HEK293 (cell line): ENCODE data around the gene DAND5.

ENCODE experiments used
- CTCF ChIA-PET: fragments of 350-600 bp; formaldehyde crosslinking; extraction: SDS; loops from one replicate; lab custom pipeline; 2021; ENCODE audit warnings: antibody characterized with exemption; lab: Yijun Ruan, JAX
- POLR2A ChIA-PET: fragments of 300-600 bp; formaldehyde crosslinking; extraction: SDS; loops from one replicate; lab custom pipeline; 2020; ENCODE audit warnings: antibody characterized with exemption, inconsistent platforms; lab: Yijun Ruan, JAX
- H3K27ac ChIP-seq: fragments of 200-500 bp; sonication (Bioruptor generic); 2 replicates; pipeline ENCODE4 v1.5.1; 2014; ENCODE audit warnings: low read depth, low read length, control low read depth, inconsistent platforms; ENCODE audit errors: extremely low read depth
- H3K36me3 ChIP-seq, 2 experiments: fragments of 200-500 bp in 1 of 2; sonication (Bioruptor generic) in 1 of 2; 1 replicate in 1 of 2; 2 replicates in 1 of 2; pipeline ENCODE4 v1.5.1; 2014 to 2017; ENCODE audit warnings: inconsistent platforms in 2 of 2, low read length in 2 of 2; ENCODE audit not compliant: control insufficient read depth in 2 of 2, insufficient read depth in 1 of 2
- H3K4me1 ChIP-seq: fragments of 200-500 bp; sonication (Bioruptor generic); 2 replicates; pipeline ENCODE4 v1.5.1; 2014; ENCODE audit warnings: mild to moderate bottlenecking, low read length, inconsistent platforms; ENCODE audit not compliant: control insufficient read depth, insufficient read depth
- H3K4me3 ChIP-seq: 2 replicates; pipeline ENCODE4 v1.5.1; 2011; ENCODE audit warnings: low read depth, mild to moderate bottlenecking, control low read depth, low read length, moderate library complexity
- H3K9me3 ChIP-seq: fragments of 200-500 bp; sonication (Bioruptor generic); 2 replicates; pipeline ENCODE4 v1.5.1; 2014; ENCODE audit warnings: low read depth, low read length, inconsistent platforms; ENCODE audit not compliant: control insufficient read depth, insufficient read depth
- EGR2 ChIP-seq: fragments of 450-650 bp; formaldehyde crosslinking; IDR thresholded peaks from 2 replicates; pipeline ENCODE4 v1.5.1; 2016; ENCODE audit warnings: low read depth, missing biosample characterization, missing genetic modification characterization
- IKZF3 ChIP-seq: fragments of 450-650 bp; IDR thresholded peaks from 2 replicates; pipeline ENCODE4 v1.5.0; 2018; ENCODE audit warnings: missing biosample characterization, mild to moderate bottlenecking, missing genetic modification characterization, moderate library complexity
- MZF1 ChIP-seq: fragments of 450-650 bp; formaldehyde crosslinking; IDR thresholded peaks from 2 replicates; pipeline ENCODE4 v1.5.1; 2017; ENCODE audit warnings: missing biosample characterization, missing genetic modification characterization, borderline replicate concordance
- ZBTB26 ChIP-seq: fragments of 450-650 bp; formaldehyde crosslinking; optimal IDR thresholded peaks from 2 replicates; pipeline ENCODE3; 2016; ENCODE audit warnings: missing biosample characterization, mild to moderate bottlenecking, missing genetic modification characterization
- ZFHX2 ChIP-seq: fragments of 450-650 bp; formaldehyde crosslinking; conservative IDR thresholded peaks from 2 replicates; pipeline ENCODE4 v1.5.1; 2016; ENCODE audit warnings: missing biosample characterization, missing genetic modification characterization
- ZNF112 ChIP-seq: fragments of 450-650 bp; formaldehyde crosslinking; IDR thresholded peaks from 2 replicates; pipeline ENCODE4 v1.5.0; 2017; ENCODE audit warnings: missing biosample characterization, missing genetic modification characterization
- ZNF19 ChIP-seq: fragments of 450-650 bp; formaldehyde crosslinking; IDR thresholded peaks from 2 replicates; pipeline ENCODE4; 2016; ENCODE audit warnings: missing biosample characterization, missing genetic modification characterization, low read depth
- ZNF341 ChIP-seq: fragments of 450-650 bp; formaldehyde crosslinking; IDR thresholded peaks from 2 replicates; pipeline ENCODE4; 2016; ENCODE audit warnings: low read depth, missing biosample characterization, missing genetic modification characterization
- ZNF600 ChIP-seq: fragments of 450-650 bp; formaldehyde crosslinking; IDR thresholded peaks from 2 replicates; pipeline ENCODE4 v1.5.1; 2016; ENCODE audit warnings: missing biosample characterization, missing genetic modification characterization
- TF ChIP-seq, protein P1 (sequence below): fragments of 450-650 bp; formaldehyde crosslinking; IDR thresholded peaks from 2 replicates; pipeline ENCODE4 v1.5.1; 2017; ENCODE audit warnings: missing biosample characterization, missing genetic modification characterization
- TF ChIP-seq, protein P2 (sequence below): fragments of 450-650 bp; formaldehyde crosslinking; IDR thresholded peaks from 2 replicates; pipeline ENCODE4 v1.5.1; 2016; ENCODE audit warnings: missing biosample characterization, missing genetic modification characterization

The DAND5 gene

GRCh38 chr19:13008926-13009787, 39.8 kb downstream of the DAND5 start:
- no peak overlapping the region for H3K4me3 ChIP-seq
- no peak overlapping the region for H3K27ac ChIP-seq
- CTCF ChIA-PET: interaction anchor here (0.8 to 8.5 kb wide), 3 partner anchors 22 to 59 kb away, joined by 3 to 56 read pairs (median 4); no protein-coding TSS in a partner anchor
- no peaks in the 10 kb centered on the region for H3K36me3 ChIP-seq
- TF ChIP-seq MZF1 (tag by site-specific recombination) (no peak), ZNF112 (no peak), ZNF600 (tag by site-specific recombination) (0 out of 2 replicates have a peak, but pooled peaks have one; percentile 17), ZBTB26 (peak; percentile 13), EGR2 (tag by site-specific recombination) (0 out of 2 replicates have a peak, but pooled peaks have one; percentile 28), ZNF341 (0 out of 2 replicates have a peak, but pooled peaks have one; percentile 17), IKZF3 (tag by site-specific recombination) (0 out of 2 replicates have a peak, but pooled peaks have one; percentile 27), ZFHX2 (tag by site-specific recombination) (peak; percentile 40; the same call in 1 of the 2 replicates)
- TF ChIP-seq, protein P1, sequence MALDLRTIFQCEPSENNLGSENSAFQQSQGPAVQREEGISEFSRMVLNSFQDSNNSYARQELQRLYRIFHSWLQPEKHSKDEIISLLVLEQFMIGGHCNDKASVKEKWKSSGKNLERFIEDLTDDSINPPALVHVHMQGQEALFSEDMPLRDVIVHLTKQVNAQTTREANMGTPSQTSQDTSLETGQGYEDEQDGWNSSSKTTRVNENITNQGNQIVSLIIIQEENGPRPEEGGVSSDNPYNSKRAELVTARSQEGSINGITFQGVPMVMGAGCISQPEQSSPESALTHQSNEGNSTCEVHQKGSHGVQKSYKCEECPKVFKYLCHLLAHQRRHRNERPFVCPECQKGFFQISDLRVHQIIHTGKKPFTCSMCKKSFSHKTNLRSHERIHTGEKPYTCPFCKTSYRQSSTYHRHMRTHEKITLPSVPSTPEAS (tag by site-specific recombination): peak; percentile 60; the same call in 1 of the 2 replicates
- POLR2A ChIA-PET: no interaction called here
- H3K9me3 ChIP-seq: no peaks in the 10 kb centered on the region
- no peaks in the 10 kb centered on the region for H3K4me1 ChIP-seq

- TF ChIP-seq ZNF19 (tag by site-specific recombination): no peak
- TF ChIP-seq, protein P2, sequence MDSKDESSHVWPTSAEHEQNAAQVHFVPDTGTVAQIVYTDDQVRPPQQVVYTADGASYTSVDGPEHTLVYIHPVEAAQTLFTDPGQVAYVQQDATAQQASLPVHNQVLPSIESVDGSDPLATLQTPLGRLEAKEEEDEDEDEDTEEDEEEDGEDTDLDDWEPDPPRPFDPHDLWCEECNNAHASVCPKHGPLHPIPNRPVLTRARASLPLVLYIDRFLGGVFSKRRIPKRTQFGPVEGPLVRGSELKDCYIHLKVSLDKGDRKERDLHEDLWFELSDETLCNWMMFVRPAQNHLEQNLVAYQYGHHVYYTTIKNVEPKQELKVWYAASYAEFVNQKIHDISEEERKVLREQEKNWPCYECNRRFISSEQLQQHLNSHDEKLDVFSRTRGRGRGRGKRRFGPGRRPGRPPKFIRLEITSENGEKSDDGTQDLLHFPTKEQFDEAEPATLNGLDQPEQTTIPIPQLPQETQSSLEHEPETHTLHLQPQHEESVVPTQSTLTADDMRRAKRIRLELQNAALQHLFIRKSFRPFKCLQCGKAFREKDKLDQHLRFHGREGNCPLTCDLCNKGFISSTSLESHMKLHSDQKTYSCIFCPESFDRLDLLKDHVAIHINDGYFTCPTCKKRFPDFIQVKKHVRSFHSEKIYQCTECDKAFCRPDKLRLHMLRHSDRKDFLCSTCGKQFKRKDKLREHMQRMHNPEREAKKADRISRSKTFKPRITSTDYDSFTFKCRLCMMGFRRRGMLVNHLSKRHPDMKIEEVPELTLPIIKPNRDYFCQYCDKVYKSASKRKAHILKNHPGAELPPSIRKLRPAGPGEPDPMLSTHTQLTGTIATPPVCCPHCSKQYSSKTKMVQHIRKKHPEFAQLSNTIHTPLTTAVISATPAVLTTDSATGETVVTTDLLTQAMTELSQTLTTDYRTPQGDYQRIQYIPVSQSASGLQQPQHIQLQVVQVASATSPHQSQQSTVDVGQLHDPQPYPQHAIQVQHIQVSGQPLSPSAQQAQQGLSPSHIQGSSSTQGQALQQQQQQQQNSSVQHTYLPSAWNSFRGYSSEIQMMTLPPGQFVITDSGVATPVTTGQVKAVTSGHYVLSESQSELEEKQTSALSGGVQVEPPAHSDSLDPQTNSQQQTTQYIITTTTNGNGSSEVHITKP (tag by site-specific recombination): 0 out of 2 replicates have a peak, but pooled peaks have one; percentile 39
- Histone ChIP-seq H3K4me3 (no peak overlapping the region), H3K4me1 (peaks cover under 1% of the 10 kb centered on the region), H3K9me3 (no peaks in the 10 kb centered on the region), H3K27ac (no peak overlapping the region), H3K36me3 (no peaks in the 10 kb centered on the region)
- CTCF ChIA-PET: interaction anchor here (0.8 to 8.5 kb wide), 3 partner anchors 21 to 84 kb away, joined by 3 to 56 read pairs (median 5); no protein-coding TSS in a partner anchor
- POLR2A ChIA-PET: no interaction called here
These were observed 40.9 kb downstream of the DAND5 start for GRCh38 chr19:13010038-13010991.
